TTC549 (cell line): ENCODE measurements around the gene CCDC171.
A peak's percentile ranks its signal among the peaks of the same experiment; 100 is the strongest.
"Not testable (repeated sequence)": the region's sequence is repeated elsewhere in the genome, so short reads cannot be mapped to it uniquely, and the experiment has no call there.

ENCODE experiments used
- FAIRE-seq: peaks from 2 replicates; lab custom pipeline; 2012; peaks lifted over from hg19 to GRCh38; lab: Jason Lieb, UNC

CCDC171 gene

DNA sequence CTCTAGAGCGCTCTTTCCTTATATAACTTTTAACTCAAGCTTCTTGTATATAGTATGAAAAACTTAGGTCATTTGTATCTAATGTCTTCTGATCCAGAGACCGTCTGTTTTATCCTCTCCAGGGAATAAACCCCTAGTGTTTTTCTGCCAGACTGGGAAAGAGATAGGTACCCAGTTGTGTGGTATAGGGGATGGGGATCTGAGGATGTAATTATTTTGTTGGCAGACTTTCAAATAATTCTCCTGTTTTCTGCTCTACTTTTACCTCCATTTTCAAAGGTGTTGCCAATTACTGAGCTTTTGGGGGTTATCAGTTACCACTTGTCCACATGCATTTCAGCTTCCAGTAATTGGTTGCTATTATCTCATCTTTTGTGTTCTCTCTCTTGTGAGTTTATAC lies 17.9 kb downstream of the CCDC171 start:
- FAIRE-seq: no peak

DNA sequence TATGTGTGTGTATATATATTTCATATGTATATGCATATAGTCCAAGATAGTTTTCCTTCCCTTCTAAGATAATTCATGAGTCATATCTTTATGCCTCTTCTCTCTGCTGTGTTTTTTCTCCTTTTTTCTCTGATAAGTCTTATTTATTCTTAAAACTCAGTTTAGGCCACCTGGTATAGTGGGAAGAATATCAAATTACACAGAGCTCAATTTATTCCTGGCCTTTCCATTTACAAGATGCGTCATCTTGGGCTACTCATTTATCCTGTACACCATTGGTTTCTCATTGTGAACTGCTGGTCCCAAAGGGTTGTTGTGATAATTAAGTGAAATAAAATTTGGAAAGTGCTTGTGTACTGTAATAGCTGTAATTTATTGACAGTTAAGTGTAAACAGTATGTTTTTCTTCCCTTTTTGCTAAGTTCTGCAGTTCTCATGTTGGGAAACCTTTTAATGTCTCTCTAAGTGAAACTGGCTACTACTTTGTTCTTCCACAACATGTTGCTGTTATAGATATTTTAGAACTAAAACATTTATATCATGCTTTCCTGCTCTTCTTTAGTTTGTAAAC lies 19.4 kb downstream of the CCDC171 start:
- no peak for FAIRE-seq

- no peak for FAIRE-seq
These were observed 23.7 kb downstream of the CCDC171 start for GRCh38 chr9:15576350-15577050.

DNA sequence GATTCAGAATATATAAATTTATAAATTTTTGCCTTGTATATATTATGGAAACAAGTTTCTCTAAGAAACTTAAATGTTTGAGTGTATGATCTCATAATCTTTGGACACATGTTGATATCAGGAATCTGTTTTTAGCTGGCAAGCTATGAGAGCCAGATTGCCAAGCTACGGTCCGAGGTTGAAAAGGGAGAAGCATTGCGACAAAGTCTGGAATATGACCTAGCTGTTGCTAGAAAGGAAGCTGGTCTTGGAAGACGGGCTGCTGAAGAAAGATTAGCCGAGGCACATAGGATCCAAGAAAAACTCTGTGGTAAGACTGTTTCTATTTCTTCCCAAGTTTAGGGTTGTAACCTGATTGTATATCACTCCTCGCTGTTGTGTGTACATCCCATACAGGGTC lies 25.9 kb downstream of the CCDC171 start:
- FAIRE-seq: no peak

GRCh38 chr9:15584379-15584778 lies 31.5 kb downstream of the CCDC171 start:
- no peak for FAIRE-seq

DNA sequence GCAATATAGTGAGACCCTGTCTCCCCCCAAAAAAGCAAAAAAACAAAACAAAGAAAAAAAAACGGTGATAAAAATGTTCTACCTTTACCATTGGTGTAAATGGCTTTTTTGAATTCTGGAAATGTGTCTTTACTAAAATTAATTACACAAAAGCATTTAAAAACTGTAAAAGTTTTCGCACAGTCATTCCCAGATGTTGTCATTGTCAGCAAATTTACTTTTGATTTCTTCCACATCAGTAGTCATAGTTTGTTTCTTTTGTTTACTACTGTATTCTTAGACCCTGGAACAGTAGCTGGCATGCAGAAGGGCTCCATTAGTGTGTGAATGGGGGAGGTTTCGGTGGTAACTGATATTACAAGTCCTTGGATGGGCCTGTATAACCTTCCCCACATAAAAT lies 39.5 kb downstream of the CCDC171 start:
- FAIRE-seq: no peak

GRCh38 chr9:15592940-15593339 lies 40.1 kb downstream of the CCDC171 start:
- FAIRE-seq: not testable (repeated sequence)

GRCh38 chr9:15600666-15601330 lies 48.0 kb downstream of the CCDC171 start:
- FAIRE-seq: not testable (repeated sequence)

DNA sequence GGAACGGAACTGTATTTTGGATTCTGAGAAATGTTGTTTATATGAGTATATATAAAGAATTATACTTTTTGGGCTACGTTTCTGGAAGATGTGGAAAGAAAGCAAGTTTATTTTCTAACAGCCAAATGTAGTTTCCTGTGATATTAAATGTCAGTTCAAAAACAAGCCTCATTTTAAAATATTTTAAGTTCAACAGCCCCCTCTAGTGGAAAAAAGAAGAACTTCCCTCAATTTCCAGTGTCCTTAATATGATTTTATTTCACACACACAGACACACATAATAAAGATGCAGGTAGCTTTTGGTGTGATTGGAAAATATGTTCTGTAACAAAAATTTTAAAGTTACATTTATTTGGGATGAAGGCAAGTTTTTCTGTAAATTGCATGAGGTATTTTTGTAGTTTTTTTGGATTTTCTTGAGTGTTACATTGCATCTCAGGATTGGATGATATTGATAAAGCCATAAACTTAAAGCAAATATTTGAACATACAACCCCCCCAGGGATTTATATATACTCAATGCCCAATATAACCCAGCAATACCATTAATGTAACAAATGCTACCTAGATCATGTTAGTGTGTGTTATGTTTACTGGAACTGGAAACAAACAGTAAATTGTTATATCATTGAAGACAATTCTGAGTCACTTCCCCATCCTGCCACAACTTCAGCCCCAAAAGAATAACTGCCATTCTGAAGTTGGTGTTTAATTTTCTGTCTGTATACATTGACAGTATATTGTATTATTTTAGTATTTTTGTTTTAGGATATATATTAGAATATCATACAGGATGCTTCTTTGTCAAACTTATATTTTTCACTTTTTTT lies 54.0 kb downstream of the CCDC171 start:
- FAIRE-seq: peak; percentile 96

DNA sequence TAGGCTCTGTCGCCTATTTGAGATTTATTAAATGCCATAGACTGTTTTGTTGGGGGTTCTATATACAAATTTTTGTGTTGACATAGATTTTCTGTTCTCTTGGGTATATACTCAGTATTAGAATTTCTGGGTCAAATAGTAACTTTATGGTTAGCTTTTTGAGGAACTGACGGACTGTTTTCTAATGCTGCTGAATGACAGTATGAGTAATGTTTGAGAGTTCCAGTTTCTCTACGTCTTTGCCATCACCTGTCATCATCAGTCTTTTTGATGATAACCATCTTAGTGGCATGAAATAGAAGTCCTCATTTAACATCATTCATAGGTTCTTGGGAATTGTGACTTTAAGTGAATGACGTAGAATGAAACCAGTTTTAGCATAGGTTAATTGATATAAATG lies 60.1 kb downstream of the CCDC171 start:
- no peak for FAIRE-seq

GRCh38 chr9:15617782-15618181 lies 64.9 kb downstream of the CCDC171 start:
- FAIRE-seq: no peak

DNA sequence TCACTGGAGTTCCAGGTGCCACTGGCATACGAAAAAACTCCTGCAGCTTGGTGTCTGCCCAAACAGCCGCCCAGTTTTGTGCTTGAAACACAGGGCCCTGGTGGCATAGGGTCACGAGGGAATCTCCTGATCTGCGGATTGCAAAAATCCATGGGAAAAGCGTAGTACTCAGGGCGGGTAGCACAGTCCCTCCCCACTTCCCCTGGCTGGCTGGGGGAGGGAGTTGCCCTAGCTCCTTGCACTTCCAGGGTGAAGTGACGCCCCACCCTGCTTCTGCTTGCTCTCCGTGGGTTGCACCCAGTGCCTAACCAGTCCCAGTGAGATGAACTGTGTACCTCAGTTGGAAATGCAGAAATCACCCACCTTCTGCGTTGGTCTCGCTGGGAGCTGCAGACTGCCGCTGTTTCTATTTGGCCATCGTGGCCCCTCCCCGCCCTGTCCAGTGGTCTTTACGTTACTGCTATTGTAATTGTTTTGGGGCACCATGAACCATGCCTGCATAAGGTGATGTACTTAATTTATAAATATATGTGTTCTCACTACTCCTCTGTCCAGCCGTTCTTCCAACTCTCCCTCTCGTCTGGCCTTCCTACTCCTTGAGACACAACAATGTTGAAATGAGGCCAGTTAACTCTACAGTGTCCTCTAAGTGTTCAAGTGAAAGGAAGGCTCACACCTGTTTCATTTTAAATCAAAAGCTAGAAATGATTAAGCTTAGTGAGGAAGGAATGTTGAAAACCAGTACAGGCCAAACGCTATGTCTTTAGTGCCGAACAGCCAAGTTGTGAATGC lies 65.9 kb downstream of the CCDC171 start:
- FAIRE-seq: no peak

DNA sequence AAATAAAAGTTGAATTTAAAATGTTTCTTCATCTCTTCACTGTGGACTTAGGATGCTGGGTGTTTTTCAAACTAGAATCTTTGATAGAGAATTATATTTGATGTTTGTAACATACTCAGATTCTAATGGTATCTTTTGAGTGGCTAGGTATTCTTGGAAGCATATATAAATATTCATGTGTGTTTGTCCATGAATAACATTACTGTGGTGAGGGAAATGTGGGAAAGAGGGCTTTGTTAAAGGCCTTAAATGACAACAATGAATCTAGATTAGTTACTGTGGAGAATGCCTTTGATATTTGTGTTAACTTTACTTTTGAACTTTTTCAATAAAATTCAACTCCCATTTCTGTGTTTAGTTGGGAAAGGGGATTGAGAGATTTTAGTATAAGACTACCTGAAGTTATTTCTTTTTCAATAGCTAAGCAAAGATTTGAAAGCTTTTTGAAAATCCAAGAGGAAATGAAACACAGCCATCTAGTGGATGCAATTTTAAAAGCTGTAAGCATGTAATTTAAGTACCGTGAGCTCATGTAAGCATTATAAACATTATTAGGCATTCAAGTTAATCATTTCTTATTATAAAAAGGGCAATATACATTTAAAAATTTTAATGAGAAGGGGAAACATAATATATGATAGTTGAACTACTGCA lies 69.6 kb downstream of the CCDC171 start:
- FAIRE-seq: peak; percentile 84

- FAIRE-seq: no peak
These were observed 82.9 kb downstream of the CCDC171 start for GRCh38 chr9:15635752-15636151.

GRCh38 chr9:15640121-15640520 lies 87.3 kb downstream of the CCDC171 start:
- FAIRE-seq: no peak

DNA sequence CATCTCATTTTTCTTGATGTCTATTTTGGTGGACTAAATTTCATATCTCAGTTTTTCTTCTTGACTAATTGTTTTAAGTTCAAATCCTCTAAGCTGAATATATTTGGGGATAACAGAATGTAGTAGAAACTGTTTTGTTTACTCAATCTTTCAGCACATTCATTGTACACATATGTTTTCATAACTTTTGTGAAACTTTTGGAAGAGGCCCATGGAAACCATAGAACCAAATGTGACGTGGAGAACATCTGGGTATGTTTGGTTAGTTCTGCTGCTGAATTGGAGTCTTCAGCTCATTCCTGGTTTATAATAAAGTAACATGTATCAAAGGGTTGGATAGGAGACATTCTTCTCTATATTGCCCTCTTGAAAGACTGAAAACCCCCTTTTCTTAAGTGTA lies 88.4 kb downstream of the CCDC171 start:
- FAIRE-seq: no peak

DNA sequence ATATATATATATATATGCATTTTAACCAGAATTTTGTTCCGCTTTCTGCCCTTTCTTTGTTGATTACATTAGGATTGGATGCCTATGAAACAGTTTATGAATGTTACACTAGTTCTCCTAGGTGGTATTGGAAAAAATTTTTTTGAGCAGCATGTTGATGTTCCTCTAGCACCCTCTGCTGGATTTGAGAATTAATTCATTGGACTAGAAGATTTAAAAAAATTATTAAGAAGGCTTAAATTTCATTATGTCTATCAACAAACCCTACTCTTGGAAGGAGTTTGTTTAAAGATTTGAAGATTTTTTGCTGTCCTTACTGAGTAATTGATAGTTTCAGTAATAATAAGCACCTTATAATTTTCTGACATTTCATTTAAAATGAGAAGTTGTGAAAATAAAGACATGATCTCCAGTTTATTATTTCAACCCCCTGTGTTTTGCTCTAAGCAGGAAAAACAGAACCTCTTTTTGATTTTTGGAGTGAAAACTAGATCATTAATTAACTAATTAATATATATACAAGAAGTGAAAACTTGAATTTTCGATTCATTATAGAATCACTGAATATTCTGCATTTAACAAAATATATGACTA lies 89.6 kb downstream of the CCDC171 start:
- peak; percentile 79 for FAIRE-seq

- no peak for FAIRE-seq
These were observed 117.4 kb downstream of the CCDC171 start for GRCh38 chr9:15670246-15670645.

DNA sequence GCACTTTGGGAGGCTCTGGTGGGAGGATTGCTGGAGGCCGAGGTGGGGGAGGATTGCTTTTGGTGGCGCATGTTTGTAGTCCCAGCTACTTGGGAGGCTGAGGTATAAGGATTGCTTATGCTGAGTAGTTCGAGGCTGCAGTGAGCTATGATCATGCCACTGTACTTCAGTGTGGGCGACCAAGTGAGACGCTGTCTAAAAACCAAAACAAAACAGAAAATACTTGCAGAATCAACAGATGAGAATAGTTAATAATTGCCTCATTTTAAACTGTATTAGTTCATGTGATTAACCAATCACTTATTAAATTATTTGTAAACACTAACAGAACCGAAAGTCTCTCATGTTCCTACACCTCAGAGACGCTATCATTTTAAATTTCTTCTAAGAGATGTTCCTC lies 118.1 kb downstream of the CCDC171 start:
- FAIRE-seq: no peak

- FAIRE-seq: no peak
These were observed 140.9 kb downstream of the CCDC171 start for GRCh38 chr9:15693701-15694100.

GRCh38 chr9:15696979-15697378 lies 144.1 kb downstream of the CCDC171 start:
- FAIRE-seq: no peak
